Measurements from ENCODE around the gene NABP1.

- TF ChIP-seq, protein P1, sequence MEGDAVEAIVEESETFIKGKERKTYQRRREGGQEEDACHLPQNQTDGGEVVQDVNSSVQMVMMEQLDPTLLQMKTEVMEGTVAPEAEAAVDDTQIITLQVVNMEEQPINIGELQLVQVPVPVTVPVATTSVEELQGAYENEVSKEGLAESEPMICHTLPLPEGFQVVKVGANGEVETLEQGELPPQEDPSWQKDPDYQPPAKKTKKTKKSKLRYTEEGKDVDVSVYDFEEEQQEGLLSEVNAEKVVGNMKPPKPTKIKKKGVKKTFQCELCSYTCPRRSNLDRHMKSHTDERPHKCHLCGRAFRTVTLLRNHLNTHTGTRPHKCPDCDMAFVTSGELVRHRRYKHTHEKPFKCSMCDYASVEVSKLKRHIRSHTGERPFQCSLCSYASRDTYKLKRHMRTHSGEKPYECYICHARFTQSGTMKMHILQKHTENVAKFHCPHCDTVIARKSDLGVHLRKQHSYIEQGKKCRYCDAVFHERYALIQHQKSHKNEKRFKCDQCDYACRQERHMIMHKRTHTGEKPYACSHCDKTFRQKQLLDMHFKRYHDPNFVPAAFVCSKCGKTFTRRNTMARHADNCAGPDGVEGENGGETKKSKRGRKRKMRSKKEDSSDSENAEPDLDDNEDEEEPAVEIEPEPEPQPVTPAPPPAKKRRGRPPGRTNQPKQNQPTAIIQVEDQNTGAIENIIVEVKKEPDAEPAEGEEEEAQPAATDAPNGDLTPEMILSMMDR (IDR thresholded peaks at IDR 0.05; ENCODE audit: low read depth, low read length): no peak
- TF ChIP-seq POLR2A (IDR thresholded peaks at IDR 0.05; ENCODE audit: extremely low read depth, insufficient read length) (no peak), MAX (IDR thresholded peaks at IDR 0.05; ENCODE audit: low read depth, low read length) (no peak), MYC (IDR thresholded peaks at IDR 0.05; ENCODE audit: low read depth, low read length) (no peak)
Measured at GRCh38 chr2:191701696-191702095, 23.8 kb downstream of the NABP1 start.

All from NB4 (cell line).